Uterus (tissue), 4 donors: ENCODE data around the gene DNAH7. TPM values are rescaled to one million over a fixed set of nuclear protein-coding genes. Genes with fewer than 3 reads are reported as not detected.
"Not testable (repeated sequence)": the region's sequence is repeated elsewhere in the genome, so short reads cannot be mapped to it uniquely, and the experiment has no call there.

Experiments used
- DNase-seq, 2 donors: peaks; one replicate each; pipeline ENCODE4 v3.0.0-alpha.2; 2019 to 2020
- H3K27ac ChIP-seq, 2 donors: fragments of 200-600 bp; sonication (generic); 1 replicate in 1 of 2; 2 replicates in 1 of 2; pipeline ENCODE4 v1.5.1; 2016 to 2018
- H3K27me3 ChIP-seq, 2 donors: fragments of 200-600 bp; sonication (generic); one replicate each; pipeline ENCODE4 v1.5.1; 2018 to 2019; ENCODE audit warnings: control low read depth in 1 of 2
- H3K36me3 ChIP-seq, 2 donors: fragments of 200-600 bp; sonication (generic); one replicate each; pipeline ENCODE4 v1.5.1; 2019; ENCODE audit warnings: control low read depth in 1 of 2
- H3K4me1 ChIP-seq, 2 donors: fragments of 200-600 bp; sonication (generic); one replicate each; pipeline ENCODE4 v1.5.1; 2018 to 2019; ENCODE audit warnings: control low read depth in 1 of 2
- H3K4me3 ChIP-seq, 2 donors: fragments of 200-600 bp; sonication (generic); 1 replicate in 1 of 2; 2 replicates in 1 of 2; pipeline ENCODE4 v1.5.1; 2018 to 2019; ENCODE audit warnings: mild to moderate bottlenecking in 1 of 2
- H3K9me3 ChIP-seq, 2 donors: fragments of 200-600 bp; sonication (generic); one replicate each; pipeline ENCODE4 v1.5.1; 2019; ENCODE audit warnings: control low read depth in 1 of 2
- POLR2A ChIP-seq, 2 donors: fragments of 450-650 bp; IDR thresholded peaks; one replicate each; pipeline ENCODE4 v1.6.1; 2016; ENCODE audit warnings: antibody characterized with exemption in 2 of 2, mild to moderate bottlenecking in 1 of 2, moderate library complexity in 1 of 2
- intact Hi-C: fragments of 100-400 bp; cut with DNase I; formaldehyde crosslinking; loops from one replicate; pipeline ENCODE4 v1.15.1; 2023; ENCODE audit warnings: low total_unique reads
- total RNA-seq, 4 donors: library from RNA; depleted of rRNA in 3 of 4; stranded (reverse); fragments of >200 nt in 3 of 4; gene quantifications; one replicate each; pipeline versions ENCODE4 v1.1.0 to v1.2.4, GENCODE V29; 2014 to 2023
- TF ChIP-seq, protein P1 (sequence below), 4 experiments: fragments of 200-600 bp in 2 of 4; fragments of 450-650 bp in 2 of 4; sonication (generic) in 2 of 4; IDR thresholded peaks; one replicate each; pipeline ENCODE4 v1.5.1; 2016 to 2019; ENCODE audit warnings: antibody characterized with exemption in 4 of 4, mild to moderate bottlenecking in 2 of 4, moderate library complexity in 1 of 4
- donor health status: DM: yes; HTN: yes; CAD: no.

Gene DNAH7
- total RNA-seq, 4 donors from 2014 or later, result 0.26 to 10.0 (median 1.7) TPM

DNA sequence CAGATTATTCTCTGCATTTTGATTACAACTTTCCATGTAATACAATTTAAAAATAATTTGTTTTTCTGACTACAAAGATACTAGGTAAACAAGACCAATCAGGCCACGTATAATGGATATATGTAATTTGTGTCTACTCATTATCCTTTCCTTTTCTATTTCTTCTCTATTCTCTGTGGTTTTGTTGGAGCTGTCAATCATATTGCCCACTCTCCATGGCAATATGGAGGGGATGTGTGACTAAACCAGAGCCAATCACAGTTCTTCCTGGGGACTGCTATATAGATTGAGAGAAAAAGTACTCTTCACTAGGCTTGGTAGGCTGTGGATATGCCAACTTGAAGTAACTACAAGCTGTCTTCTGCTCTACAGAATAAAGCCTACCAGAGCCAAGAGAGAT is 144.7 kb downstream of the DNAH7 start:
- Histone ChIP-seq H3K27ac (no peak overlapping the region), H3K9me3 (no peaks in the 10 kb centered on the region), H3K36me3 (no peaks in the 10 kb centered on the region), H3K4me1 (no peaks in the 10 kb centered on the region), H3K4me3 (no peak overlapping the region), H3K27me3 (no peaks in the 10 kb centered on the region)
- intact Hi-C loops, result no loop called here
- DNase-seq, result no peak
- TF ChIP-seq, protein P1, sequence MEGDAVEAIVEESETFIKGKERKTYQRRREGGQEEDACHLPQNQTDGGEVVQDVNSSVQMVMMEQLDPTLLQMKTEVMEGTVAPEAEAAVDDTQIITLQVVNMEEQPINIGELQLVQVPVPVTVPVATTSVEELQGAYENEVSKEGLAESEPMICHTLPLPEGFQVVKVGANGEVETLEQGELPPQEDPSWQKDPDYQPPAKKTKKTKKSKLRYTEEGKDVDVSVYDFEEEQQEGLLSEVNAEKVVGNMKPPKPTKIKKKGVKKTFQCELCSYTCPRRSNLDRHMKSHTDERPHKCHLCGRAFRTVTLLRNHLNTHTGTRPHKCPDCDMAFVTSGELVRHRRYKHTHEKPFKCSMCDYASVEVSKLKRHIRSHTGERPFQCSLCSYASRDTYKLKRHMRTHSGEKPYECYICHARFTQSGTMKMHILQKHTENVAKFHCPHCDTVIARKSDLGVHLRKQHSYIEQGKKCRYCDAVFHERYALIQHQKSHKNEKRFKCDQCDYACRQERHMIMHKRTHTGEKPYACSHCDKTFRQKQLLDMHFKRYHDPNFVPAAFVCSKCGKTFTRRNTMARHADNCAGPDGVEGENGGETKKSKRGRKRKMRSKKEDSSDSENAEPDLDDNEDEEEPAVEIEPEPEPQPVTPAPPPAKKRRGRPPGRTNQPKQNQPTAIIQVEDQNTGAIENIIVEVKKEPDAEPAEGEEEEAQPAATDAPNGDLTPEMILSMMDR (IDR thresholded peaks at IDR 0.05), result no peak
- TF ChIP-seq POLR2A (IDR thresholded peaks at IDR 0.05), result no peak

DNA sequence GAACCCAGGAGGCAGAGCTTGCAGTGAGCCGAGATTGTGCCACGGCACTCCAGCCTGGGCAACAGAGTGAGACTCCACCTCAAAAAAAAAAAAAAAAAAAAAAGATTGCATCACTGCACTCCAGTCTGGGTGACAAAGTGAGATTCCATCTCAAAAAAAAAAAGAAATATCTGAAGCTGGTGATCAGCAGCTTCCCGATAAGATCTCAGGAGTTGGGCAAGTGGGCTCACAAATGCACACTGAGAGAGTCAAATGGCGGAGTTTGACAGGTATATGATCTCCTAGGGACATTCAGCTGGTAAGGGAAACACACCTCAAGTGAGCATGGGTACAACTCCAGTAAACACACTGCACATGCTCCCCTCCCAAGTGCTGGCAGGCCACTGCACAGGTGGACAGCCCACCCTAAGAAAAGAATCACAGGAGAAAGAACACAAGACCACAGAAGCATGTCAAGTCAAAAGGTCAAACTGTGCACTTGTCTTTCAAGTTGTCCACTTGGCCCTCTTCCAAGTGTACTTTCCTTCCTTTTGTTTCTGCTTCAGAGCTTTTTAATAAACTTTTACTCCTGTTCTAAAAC is 151.5 kb downstream of the DNAH7 start:
- DNase-seq, H3K4me3 ChIP-seq, H3K4me1 ChIP-seq, H3K27ac ChIP-seq, H3K27me3 ChIP-seq, H3K9me3 ChIP-seq, H3K36me3 ChIP-seq, intact Hi-C loops: not testable (repeated sequence)

DNA sequence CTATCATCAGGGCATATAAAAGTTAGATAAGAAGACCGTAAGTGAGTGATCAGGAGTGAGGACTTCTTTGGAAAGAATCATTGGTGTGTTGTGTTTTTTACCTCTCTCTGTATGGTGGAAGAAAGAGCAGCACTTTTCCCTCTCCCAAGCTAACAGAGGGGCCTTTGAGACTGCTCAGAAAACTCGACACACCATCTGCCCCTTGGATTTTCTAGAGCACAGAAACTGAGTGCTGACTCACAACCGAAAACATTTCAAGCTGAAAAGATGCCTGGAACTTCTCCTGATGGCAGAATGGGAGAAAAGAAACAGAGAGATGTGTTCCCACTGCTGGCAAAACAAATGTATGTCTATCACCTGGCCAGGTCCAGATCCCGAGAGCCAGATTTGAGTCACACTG is 156.6 kb downstream of the DNAH7 start:
- no peak for TF ChIP-seq POLR2A (IDR thresholded peaks at IDR 0.05)
- TF ChIP-seq, protein P1 (IDR thresholded peaks at IDR 0.05), result no peak
- Histone ChIP-seq H3K27me3 (no peaks in the 10 kb centered on the region), H3K36me3 (no peaks in the 10 kb centered on the region), H3K9me3 (no peaks in the 10 kb centered on the region), H3K27ac (no peak overlapping the region), H3K4me3 (no peak overlapping the region), H3K4me1 (no peaks in the 10 kb centered on the region)
- no peak for DNase-seq
- intact Hi-C loops, result no loop called here

DNA sequence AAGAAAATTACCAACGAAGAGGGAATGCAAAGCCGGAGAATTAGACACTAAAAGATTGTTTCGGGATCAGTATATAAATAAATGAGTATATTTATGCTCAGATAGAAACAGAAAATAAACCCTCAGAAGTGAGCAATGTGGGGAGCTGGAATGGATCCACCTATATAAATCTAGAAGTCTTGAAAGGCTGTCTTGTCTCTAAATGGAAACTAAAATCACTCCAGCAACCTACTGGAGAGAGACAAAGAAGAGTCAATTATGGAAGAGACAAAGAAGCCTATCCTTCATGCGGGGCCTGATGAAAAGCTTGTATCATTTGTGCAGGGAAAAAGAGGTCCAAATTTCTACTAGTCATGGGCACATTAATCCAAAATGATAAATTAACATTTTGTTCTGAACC is 158.1 kb downstream of the DNAH7 start:
- intact Hi-C loops, result no loop called here

DNA sequence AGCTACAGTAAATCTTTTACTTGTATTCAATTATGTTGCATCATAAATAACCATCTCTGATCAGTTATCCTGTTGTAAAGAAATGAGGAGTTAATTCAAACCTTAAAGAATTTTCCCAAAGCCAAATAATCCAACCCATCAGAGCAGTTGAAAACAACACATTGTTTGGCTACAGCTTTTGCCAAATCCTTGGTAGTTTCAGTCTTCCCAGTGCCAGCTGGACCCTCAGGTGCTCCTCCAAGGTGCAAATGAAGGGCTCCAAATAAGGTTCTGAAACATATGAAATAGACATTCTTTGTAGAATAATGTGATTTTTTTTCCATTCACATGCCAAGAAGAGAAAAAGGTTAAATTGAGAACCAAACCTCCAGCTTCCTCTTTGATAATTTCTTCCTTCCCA is 158.7 kb downstream of the DNAH7 start:
- intact Hi-C loops, result no loop called here
- no peak for DNase-seq
- Histone ChIP-seq H3K4me3 (no peak overlapping the region), H3K27me3 (no peaks in the 10 kb centered on the region), H3K36me3 (no peaks in the 10 kb centered on the region), H3K4me1 (no peaks in the 10 kb centered on the region), H3K9me3 (no peaks in the 10 kb centered on the region), H3K27ac (no peak overlapping the region)
- TF ChIP-seq POLR2A (IDR thresholded peaks at IDR 0.05), result no peak
- TF ChIP-seq, protein P1 (IDR thresholded peaks at IDR 0.05), result no peak

More for the DNA sequence above, 158.1 kb downstream of the DNAH7 start:
- H3K36me3 ChIP-seq, result no peaks in the 10 kb centered on the region
- H3K27me3 ChIP-seq, result no peaks in the 10 kb centered on the region
- H3K4me3 ChIP-seq, result no peak overlapping the region
- TF ChIP-seq, protein P1 (IDR thresholded peaks at IDR 0.05), result no peak
- no peak for TF ChIP-seq POLR2A (IDR thresholded peaks at IDR 0.05)
- no peaks in the 10 kb centered on the region for H3K4me1 ChIP-seq
- H3K27ac ChIP-seq, result no peak overlapping the region
- H3K9me3 ChIP-seq, result no peaks in the 10 kb centered on the region
- DNase-seq, result no peak

DNA sequence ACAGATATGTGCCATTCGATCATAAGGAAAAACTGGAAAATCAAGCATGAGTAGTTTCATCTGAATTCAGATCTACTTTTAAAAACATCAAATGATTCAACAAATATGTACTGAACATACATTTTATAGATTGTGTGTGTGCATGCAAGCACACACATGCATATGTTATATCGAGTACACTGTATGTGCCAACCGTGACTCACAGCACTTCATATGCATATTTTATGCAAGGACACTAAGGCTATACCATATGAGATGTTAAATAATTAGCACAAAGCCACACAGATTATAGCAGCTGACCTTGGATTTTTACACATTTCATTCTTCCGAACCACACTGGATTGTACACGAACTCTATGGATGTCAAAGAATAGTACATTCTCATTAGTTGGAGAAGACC is 161.2 kb downstream of the DNAH7 start:
- Histone ChIP-seq H3K4me3 (no peak overlapping the region), H3K27me3 (no peaks in the 10 kb centered on the region), H3K27ac (no peak overlapping the region), H3K36me3 (no peaks in the 10 kb centered on the region), H3K4me1 (no peaks in the 10 kb centered on the region), H3K9me3 (no peaks in the 10 kb centered on the region)
- no peak for DNase-seq
- intact Hi-C loops, result no loop called here
- TF ChIP-seq, protein P1 (IDR thresholded peaks at IDR 0.05), result no peak
- no peak for TF ChIP-seq POLR2A (IDR thresholded peaks at IDR 0.05)
